Type B pancreatic cell (in vitro differentiated cells): ENCODE data around the gene RNF151. TPM values are rescaled to one million over a fixed set of nuclear protein-coding genes. Genes with fewer than 3 reads are reported as not detected.

Experiments
- DNase-seq: peaks from one replicate; pipeline ENCODE4 v3.0.0; 2021; ENCODE audit warnings: mixed read lengths; ENCODE audit not compliant: unreplicated experiment; ENCODE audit errors: extremely low spot score
- H3K27ac Mint-ChIP-seq: 2 replicates; pipeline ENCODE4 v1.8.0; 2021; ENCODE audit warnings: mild to moderate bottlenecking, mixed read lengths
- H3K27me3 Mint-ChIP-seq: 2 replicates; pipeline ENCODE4 v1.8.0; 2021; ENCODE audit warnings: mixed read lengths
- H3K36me3 Mint-ChIP-seq: 2 replicates; pipeline ENCODE4 v1.8.0; 2021; ENCODE audit warnings: mixed read lengths
- H3K4me1 Mint-ChIP-seq: one replicate; pipeline ENCODE4 v1.8.0; 2021; ENCODE audit warnings: mixed read lengths; ENCODE audit not compliant: unreplicated experiment
- H3K4me3 Mint-ChIP-seq: 2 replicates; pipeline ENCODE4 v1.8.0; 2021; ENCODE audit warnings: mild to moderate bottlenecking, mixed read lengths
- H3K9me3 Mint-ChIP-seq: 2 replicates; pipeline ENCODE4 v1.8.0; 2021; ENCODE audit warnings: mixed read lengths
- total RNA-seq: library from RNA; stranded (reverse); gene quantifications from 2 replicates; pipeline ENCODE4 v1.2.1, GENCODE V29; 2021; ENCODE audit warnings: low replicate concordance
- TF ChIP-seq, protein P1 (sequence below): fragments of 200-600 bp; sonication (generic); conservative IDR thresholded peaks from 2 replicates; pipeline ENCODE4 v1.5.0; 2021; ENCODE audit warnings: antibody characterized with exemption, mild to moderate bottlenecking

RNF151 gene
- total RNA-seq, 1 donor from 2014 or later, result not detected

- Mint-ChIP-seq H3K4me3 (peak overlapping the region; percentile 62), H3K4me1 (no peaks in the 10 kb centered on the region), H3K27me3 (peaks cover 32% of the 10 kb centered on the region), H3K9me3 (no peaks in the 10 kb centered on the region), H3K36me3 (peaks cover 4% of the 10 kb centered on the region), H3K27ac (no peak overlapping the region)
- TF ChIP-seq, protein P1, sequence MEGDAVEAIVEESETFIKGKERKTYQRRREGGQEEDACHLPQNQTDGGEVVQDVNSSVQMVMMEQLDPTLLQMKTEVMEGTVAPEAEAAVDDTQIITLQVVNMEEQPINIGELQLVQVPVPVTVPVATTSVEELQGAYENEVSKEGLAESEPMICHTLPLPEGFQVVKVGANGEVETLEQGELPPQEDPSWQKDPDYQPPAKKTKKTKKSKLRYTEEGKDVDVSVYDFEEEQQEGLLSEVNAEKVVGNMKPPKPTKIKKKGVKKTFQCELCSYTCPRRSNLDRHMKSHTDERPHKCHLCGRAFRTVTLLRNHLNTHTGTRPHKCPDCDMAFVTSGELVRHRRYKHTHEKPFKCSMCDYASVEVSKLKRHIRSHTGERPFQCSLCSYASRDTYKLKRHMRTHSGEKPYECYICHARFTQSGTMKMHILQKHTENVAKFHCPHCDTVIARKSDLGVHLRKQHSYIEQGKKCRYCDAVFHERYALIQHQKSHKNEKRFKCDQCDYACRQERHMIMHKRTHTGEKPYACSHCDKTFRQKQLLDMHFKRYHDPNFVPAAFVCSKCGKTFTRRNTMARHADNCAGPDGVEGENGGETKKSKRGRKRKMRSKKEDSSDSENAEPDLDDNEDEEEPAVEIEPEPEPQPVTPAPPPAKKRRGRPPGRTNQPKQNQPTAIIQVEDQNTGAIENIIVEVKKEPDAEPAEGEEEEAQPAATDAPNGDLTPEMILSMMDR, result no peak
- DNase-seq, result no peak
Observed at GRCh38 chr16:1991588-1991947, 24.9 kb downstream of the RNF151 start.

DNA sequence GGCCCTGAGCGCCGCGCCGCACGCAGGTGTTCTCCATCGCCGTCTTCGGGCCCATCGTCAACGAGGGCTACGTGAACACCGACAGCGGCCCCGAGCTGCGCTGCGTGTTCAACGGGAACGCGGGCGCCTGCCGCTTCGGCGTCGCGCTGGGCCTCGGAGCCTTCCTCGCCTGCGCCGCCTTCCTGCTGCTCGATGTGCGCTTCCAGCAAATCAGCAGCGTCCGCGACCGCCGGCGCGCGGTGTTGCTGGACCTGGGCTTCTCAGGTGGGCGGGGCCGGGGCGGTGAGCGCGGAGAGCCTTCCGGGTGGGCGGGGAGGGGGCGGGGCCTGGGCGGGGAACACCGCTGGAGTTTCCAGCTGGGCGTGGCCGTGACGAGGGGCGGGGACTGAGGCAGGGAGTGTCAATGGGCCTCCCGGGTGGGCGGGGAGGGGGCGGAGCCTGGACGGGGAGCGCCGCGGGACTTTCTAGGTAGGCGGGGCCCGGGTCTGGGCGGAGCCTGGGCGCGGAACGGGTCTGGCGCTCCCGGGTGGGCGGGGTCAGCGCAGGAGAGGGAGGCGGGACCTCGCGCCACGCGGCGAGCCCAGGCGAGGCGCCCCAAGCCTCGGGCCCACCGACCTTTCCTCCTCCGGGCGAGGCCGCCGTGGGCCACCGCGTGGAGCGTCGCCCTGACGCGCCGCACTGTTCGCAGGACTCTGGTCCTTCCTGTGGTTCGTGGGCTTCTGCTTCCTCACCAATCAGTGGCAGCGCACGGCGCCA, 25.5 kb downstream of the RNF151 start:
- H3K27ac Mint-ChIP-seq, result no peak overlapping the region
- peaks cover 32% of the 10 kb centered on the region for H3K27me3 Mint-ChIP-seq
- no peaks in the 10 kb centered on the region for H3K4me1 Mint-ChIP-seq
- DNase-seq, result no peak
- TF ChIP-seq, protein P1, result no peak
- H3K4me3 Mint-ChIP-seq, result no peak overlapping the region
- peaks cover 4% of the 10 kb centered on the region for H3K36me3 Mint-ChIP-seq
- no peaks in the 10 kb centered on the region for H3K9me3 Mint-ChIP-seq

- no peak for DNase-seq
- no peaks in the 10 kb centered on the region for H3K9me3 Mint-ChIP-seq
- peaks cover 7% of the 10 kb centered on the region for H3K36me3 Mint-ChIP-seq
- no peak overlapping the region for H3K4me3 Mint-ChIP-seq
- H3K27me3 Mint-ChIP-seq, result peaks cover 32% of the 10 kb centered on the region
- H3K4me1 Mint-ChIP-seq, result no peaks in the 10 kb centered on the region
- H3K27ac Mint-ChIP-seq, result no peak overlapping the region
- TF ChIP-seq, protein P1, result no peak
Observed at GRCh38 chr16:1992704-1993317, 26.2 kb downstream of the RNF151 start.

DNA sequence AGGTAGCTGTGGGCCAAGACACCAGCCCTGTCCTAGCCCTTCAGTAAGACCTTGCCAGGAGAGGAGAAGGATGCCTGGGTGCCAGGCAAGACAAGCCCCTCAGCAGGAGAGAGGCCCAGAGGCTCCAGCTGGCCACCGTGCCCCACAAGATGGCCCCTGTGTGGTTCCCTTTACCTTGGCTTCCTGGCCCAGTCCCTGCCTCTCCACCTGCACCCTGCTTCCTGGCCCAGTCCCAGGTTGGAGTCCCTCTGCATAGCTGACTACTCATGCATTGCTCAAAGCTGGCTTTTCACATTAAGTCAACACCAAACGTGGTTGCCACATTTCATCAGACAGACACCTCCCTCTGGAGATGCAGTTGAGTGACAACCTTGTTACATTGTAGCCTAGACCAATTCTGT, 27.1 kb downstream of the RNF151 start:
- H3K27me3 Mint-ChIP-seq, result peaks cover 25% of the 10 kb centered on the region
- TF ChIP-seq, protein P1, result no peak
- H3K27ac Mint-ChIP-seq, result peak overlapping the region; percentile 81
- H3K4me1 Mint-ChIP-seq, result no peaks in the 10 kb centered on the region
- no peak for DNase-seq
- H3K36me3 Mint-ChIP-seq, result peaks cover 5% of the 10 kb centered on the region
- peak overlapping the region; percentile 58 for H3K4me3 Mint-ChIP-seq
- no peaks in the 10 kb centered on the region for H3K9me3 Mint-ChIP-seq

- H3K36me3 Mint-ChIP-seq, result peaks cover 3% of the 10 kb centered on the region
- H3K9me3 Mint-ChIP-seq, result no peaks in the 10 kb centered on the region
- no peaks in the 10 kb centered on the region for H3K4me1 Mint-ChIP-seq
- TF ChIP-seq, protein P1, result no peak
- no peak overlapping the region for H3K4me3 Mint-ChIP-seq
- no peak overlapping the region for H3K27ac Mint-ChIP-seq
- DNase-seq, result no peak
- peaks cover 7% of the 10 kb centered on the region for H3K27me3 Mint-ChIP-seq
Observed at GRCh38 chr16:1997494-1998359, 31.1 kb downstream of the RNF151 start.
